GM10847 (cell line): ENCODE measurements around the gene CDH3.

Experiments
- POLR2A ChIP-seq: IDR thresholded peaks from 2 replicates; pipeline ENCODE4 v1.6.1; 2011; ENCODE audit not compliant: insufficient read length; ENCODE audit errors: extremely low read depth

The CDH3 gene

GRCh38 chr16:68643227-68643626 is 1.9 kb upstream of the CDH3 start:
- no peak for TF ChIP-seq POLR2A

GRCh38 chr16:68643847-68644246 is 1.3 kb upstream of the CDH3 start:
- TF ChIP-seq POLR2A, result no peak

DNA sequence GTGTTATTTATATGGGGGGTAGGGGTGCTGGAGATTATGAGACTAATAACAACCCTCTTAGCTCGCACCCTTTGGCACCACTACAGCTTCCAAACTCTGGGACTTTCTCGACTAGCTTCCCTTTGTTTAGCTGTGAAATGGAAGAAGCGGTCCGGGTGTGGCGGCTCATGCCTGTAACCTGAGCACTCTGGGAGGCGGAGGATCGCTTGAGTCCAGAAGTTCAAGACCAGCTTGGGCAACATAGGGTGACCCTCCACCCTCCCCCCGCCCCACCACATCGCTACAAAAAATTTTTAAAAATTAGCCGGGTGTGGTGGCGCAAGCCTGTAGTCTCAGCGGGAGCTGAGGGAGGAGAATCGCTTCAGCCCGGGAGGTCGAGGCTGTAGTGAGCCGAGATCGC is 814 bp upstream of the CDH3 start:
- no peak for TF ChIP-seq POLR2A

DNA sequence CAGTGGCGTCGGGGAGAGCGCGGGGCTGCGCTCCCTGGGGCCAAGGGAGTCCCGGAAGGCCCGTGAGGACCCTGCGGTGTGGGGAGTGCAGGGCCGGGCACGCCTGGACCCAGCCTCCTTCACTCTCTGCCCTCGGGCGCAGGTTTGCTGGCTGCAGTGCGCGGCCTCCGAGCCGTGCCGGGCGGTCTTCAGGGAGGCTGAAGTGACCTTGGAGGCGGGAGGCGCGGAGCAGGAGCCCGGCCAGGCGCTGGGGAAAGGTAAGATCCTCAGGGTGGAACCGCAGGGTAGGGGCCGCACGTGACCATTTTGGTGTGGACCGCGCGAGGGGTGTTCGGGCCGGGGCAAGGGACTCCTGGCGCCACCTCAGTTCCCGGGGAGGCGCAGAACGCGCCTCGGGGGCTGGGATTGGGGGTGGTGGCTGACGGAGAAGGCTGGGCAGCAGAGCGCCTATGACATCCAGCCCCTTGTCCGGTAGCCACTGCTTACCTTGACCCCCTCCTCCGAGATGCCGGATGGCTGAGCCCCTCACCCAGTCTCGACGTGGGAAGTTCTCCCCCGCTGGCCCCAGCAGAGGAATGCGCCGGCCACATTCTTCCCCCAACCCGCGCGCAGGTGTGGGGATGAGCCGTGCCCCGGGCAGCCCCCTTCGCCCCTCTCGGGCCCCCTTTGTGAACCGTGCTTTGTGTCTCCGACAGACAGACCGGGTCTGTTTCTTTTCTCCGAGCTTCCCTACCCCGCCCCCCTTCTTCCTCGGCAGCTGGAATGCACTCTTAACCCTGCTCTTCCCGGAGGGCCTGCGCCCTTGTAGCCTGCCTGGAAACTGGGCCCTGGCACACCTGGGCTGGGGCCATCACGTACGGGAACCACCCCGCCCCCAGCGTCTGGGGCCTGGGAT is 631 bp downstream of the CDH3 start:
- no peak for TF ChIP-seq POLR2A

GRCh38 chr16:68646953-68647659 is 2.0 kb downstream of the CDH3 start:
- TF ChIP-seq POLR2A, result no peak

DNA sequence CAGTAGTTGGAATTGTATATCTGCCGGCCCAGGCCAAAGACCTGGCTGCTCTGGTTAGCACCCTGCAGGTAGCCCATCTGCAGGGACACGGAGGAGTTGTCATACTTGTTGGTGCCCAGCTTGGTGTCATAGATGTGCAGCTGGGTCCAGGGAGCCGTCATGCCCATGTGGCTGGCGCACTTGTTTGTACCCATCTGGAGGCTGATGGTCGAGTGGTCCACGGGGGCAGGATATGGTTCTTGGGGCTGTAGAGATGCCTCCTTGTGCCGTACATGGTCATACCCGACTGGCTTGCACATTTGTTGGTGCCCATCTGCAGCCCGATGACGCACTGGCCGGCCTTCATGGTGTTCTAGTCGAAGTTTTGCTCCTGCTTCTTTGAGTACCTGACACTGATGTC is 6.0 kb downstream of the CDH3 start:
- no peak for TF ChIP-seq POLR2A

DNA sequence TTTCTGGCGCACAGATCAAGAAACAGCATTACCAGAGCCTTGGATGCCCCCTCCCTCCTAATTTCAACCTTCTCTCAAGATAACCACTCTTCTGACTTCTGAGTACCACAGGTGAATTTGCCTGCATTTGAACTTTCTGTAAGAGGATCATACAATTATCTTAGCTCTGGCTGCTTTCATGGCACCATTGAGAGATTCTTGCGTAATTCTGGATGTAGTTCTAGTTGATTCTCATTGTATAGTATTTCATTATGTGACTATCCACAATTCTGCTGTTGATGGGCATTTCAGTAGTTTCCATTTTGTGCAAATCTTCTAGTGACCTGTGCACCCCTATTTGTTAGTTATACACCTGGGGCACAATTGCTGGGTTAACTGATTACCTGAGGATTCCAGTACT is 7.5 kb downstream of the CDH3 start:
- TF ChIP-seq POLR2A, result no peak

GRCh38 chr16:68655806-68656205 is 10.7 kb downstream of the CDH3 start:
- TF ChIP-seq POLR2A, result no peak

DNA sequence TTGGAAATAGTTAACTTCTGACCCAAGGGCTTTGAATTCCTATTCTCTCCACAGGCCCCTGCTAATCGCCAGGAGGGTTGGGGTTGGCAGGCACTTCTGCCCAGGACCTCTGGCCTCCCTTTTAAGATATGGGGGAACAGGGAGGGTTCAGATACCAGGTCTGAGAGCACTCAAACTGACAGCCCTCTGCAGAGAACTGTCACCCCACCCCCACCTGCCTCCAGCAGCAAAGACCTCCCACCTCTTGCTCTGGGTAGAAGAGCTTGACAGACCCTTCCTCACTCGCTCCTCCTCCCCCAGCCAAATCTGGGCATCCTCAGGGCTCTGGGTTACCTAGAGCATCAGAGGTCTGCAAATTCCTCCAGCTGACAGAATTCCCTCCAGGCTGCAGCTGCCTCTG is 11.6 kb downstream of the CDH3 start:
- no peak for TF ChIP-seq POLR2A

DNA sequence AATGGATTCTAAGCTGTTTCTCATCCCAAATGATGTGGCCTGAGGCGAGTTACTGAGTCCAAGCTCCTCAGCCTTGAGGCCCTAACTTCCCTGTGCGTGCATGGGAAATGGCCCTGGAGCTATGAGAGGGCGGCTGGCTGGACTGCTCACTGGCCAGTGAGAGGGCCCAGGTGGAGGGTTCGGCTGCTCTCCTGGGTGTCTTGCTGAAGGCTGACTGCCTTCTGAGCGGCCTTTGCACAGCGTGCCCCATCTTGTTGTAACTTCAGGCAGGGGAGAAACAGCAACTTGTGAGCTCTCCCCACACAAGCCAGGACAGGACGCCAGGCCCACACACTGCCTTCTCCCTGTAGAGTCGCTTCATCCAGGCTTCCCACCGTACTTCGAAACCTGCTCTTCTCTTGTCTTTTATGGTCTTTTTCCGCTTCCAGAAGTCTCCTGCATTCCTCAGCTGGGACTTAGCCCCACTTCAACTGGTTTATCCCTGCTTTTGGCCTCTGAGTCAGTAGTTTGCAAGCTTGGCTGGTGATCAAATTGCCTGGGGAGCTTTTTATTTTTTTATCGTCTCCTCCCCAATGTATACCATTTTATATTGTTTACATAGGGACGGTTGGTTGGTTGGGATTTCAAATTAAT is 13.3 kb downstream of the CDH3 start:
- no peak for TF ChIP-seq POLR2A

DNA sequence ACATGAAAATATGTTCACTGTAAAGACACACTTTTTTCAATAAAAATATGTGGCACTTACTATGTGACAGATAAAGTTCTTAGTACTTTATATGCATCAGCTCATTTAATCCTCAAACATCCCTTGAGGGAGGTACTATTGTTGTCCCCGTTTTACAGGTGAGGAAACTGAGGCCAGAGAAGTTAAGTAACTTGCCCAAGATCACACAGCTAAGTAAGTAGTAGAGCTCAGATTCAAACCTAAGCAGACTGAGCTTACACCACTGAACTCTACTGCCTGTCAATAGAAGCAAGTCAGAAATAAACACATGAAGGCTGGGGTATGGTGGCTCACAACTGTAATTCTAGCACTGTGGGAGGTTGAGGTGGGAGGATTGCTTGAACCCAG is 13.9 kb downstream of the CDH3 start:
- TF ChIP-seq POLR2A, result no peak

DNA sequence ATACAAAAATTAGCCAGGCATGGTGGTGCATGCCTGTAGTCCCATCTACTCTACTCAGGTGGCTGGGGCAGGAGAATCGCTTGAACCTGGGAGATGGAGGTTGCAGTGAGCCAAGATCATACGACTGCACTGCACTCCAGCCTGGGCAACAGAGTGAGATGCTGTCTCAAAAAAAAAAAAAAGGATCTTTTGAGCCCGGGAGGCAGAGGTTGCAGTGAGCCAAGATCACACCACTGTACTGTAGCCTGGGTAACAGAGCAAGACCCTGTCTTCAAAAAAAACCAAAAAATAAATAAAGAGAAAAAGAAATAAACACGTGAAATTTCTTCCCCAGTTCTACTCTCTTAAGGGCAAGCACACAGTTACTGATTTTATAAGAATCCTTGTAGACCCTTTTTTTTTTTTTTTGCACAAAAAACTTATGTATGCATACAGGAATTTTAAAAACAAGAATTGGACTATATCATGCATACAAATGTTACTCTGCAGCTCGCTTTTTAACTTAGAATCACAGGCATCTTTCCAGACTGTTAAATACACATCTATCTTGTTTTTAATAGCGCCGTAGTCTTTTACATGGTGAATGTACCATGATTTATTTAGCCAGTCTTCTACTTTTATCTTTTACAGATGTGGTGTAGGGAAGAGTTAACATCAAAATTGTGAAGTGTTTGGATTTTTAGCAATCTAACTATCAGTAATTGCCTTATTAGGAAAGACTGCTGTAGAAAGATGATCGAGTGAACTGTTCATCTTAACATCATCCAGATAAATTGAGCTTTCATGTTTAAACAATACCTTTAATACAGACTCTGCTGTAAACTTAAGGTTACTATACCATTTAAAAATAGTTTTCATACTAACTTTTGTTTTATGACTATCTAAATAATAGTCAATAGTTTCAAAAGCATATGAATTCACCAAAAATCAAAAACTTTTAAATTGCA is 14.6 kb downstream of the CDH3 start:
- no peak for TF ChIP-seq POLR2A

- TF ChIP-seq POLR2A, result no peak
Observed at GRCh38 chr16:68660359-68660795, 15.3 kb downstream of the CDH3 start.

GRCh38 chr16:68662035-68662434 is 16.9 kb downstream of the CDH3 start:
- no peak for TF ChIP-seq POLR2A

- TF ChIP-seq POLR2A, result no peak
Observed at GRCh38 chr16:68664297-68664696, 19.2 kb downstream of the CDH3 start.
